H1 (cell line): ENCODE results near the gene TRIM5.

ENCODE experiments used
- EGR1 ChIP-seq: IDR thresholded peaks from 2 replicates; pipeline ENCODE4 v1.6.1; 2011; ENCODE audit warnings: low read depth, low read length, borderline replicate concordance
- POLR2A ChIP-seq, 2 experiments: IDR thresholded peaks; 1 replicate in 1 of 2; 2 replicates in 1 of 2; pipeline ENCODE4 v1.6.1; 2011; ENCODE audit warnings: low read depth in 2 of 2, low read length in 2 of 2, mild to moderate bottlenecking in 2 of 2; ENCODE audit errors: control extremely low read depth in 1 of 2
- SIN3A ChIP-seq, 2 experiments: IDR thresholded peaks in 1 of 2; conservative IDR thresholded peaks in 1 of 2; 2 replicates each; pipeline ENCODE4 v1.6.1; 2011 to 2012; ENCODE audit warnings: low read length in 2 of 2, improper control_type of control experiment in 1 of 2, low read depth in 1 of 2, mild to moderate bottlenecking in 1 of 2
- TCF12 ChIP-seq: IDR thresholded peaks from 2 replicates; pipeline ENCODE4 v1.6.1; 2011; ENCODE audit warnings: low read depth, mild to moderate bottlenecking, low read length
- TF ChIP-seq, protein P1 (sequence below), 3 experiments: IDR thresholded peaks; 1 replicate in 2 of 3; 2 replicates in 1 of 3; pipeline versions ENCODE4 v1.5.1 to v1.6.1; 2011; ENCODE audit warnings: low read length in 3 of 3, mild to moderate bottlenecking in 3 of 3, inconsistent platforms in 2 of 3, low read depth in 1 of 3, moderate library complexity in 1 of 3; ENCODE audit not compliant: insufficient read depth in 1 of 3; ENCODE audit errors: control extremely low read depth in 1 of 3

DNA sequence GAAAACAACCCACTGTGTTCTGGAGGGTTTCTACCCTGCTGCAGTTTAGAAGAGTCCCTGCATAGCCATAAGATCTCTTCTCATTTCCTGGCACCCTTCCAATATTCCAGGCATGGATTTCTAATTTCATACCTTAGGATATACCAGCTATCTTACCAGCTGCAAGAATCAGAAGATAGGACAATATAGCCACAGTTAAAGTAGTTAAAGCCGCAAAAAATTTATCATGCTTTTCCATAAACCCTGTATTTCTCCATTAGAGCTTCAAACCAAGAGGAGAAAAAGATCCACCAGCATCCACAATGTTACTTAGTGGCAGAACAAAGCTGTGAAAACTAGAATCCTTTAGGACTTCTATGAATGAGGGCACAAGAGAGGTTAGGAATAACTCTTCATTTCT, 42.8 kb upstream of the TRIM5 start:
- TF ChIP-seq TCF12 (no peak), POLR2A (IDR thresholded peaks at IDR 0.05; ENCODE audit: control extremely low read depth in 1 of 2, low read depth in 2 of 2, low read length in 2 of 2) (no peak), SIN3A (conservative IDR thresholded peaks at IDR 0.05 in 1 of 2, IDR thresholded peaks at IDR 0.05 in 1 of 2; ENCODE audit: low read depth in 1 of 2, low read length in 2 of 2) (no peak), EGR1 (no peak)
- TF ChIP-seq, protein P1, sequence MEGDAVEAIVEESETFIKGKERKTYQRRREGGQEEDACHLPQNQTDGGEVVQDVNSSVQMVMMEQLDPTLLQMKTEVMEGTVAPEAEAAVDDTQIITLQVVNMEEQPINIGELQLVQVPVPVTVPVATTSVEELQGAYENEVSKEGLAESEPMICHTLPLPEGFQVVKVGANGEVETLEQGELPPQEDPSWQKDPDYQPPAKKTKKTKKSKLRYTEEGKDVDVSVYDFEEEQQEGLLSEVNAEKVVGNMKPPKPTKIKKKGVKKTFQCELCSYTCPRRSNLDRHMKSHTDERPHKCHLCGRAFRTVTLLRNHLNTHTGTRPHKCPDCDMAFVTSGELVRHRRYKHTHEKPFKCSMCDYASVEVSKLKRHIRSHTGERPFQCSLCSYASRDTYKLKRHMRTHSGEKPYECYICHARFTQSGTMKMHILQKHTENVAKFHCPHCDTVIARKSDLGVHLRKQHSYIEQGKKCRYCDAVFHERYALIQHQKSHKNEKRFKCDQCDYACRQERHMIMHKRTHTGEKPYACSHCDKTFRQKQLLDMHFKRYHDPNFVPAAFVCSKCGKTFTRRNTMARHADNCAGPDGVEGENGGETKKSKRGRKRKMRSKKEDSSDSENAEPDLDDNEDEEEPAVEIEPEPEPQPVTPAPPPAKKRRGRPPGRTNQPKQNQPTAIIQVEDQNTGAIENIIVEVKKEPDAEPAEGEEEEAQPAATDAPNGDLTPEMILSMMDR (IDR thresholded peaks at IDR 0.05; ENCODE audit: control extremely low read depth in 1 of 3, insufficient read depth in 1 of 3, low read depth in 1 of 3, low read length in 3 of 3): no peak
